Measurements from ENCODE around the gene L3MBTL4.
"Not testable (repeated sequence)": the region's sequence is repeated elsewhere in the genome, so short reads cannot be mapped to it uniquely, and the experiment has no call there.

The L3MBTL4 gene

DNA sequence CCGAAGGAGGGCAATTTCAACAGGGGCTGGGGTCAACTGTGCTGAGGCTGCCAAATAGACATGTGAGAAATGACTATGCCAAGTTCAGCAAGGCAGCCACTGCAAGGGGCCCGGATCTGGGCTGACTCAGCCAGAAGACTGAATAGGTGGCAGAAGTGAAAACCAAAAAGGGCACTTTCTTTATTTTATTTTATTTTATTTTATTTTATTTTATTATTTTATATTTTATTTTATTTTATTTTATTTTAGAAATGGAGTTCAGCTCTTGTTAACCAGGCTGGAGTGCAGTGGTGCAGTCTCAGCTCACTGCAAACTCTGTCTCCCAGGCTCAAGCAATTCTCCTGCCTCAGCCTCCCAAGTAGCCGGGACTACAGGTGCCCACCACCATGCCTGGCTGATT lies 228.9 kb downstream of the L3MBTL4 start:
- DNase-seq (ENCODE audit: low spot score) = not testable (repeated sequence)

DNA sequence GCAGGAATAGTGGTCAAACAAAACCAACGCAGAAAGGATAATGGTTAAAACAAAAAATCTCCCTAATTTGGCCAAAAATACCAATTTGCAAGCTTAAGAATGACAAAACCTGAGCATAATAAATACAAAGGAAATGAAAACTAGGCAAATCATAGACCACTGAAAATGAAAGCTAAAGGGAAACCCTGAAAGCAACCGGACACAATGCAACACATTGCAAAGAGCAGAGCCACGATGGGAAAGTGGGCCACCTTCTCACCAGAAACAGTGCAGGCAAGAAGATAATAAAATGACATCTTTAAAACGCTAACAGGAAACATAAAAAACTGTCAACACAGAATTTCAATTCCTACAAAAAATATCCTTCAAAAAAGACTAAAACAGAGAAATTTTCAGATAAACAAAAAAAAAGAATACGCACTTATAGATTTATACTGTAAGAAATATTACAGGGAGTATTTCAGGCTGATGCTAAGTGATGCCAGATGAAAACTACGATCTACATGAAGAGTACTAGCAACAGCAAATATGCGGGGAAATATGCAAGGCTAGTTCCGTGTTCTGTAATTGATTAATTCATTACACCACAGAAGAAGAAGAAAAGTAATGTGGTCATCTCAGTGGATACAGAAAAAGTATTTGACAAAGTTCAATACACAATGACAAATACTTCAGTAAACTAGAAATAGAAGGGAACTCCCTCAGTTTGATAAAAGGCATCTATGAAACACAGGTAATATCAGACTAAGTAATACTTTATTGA lies 239.5 kb downstream of the L3MBTL4 start:
- DNase-seq (ENCODE audit: low spot score) = no peak

DNA sequence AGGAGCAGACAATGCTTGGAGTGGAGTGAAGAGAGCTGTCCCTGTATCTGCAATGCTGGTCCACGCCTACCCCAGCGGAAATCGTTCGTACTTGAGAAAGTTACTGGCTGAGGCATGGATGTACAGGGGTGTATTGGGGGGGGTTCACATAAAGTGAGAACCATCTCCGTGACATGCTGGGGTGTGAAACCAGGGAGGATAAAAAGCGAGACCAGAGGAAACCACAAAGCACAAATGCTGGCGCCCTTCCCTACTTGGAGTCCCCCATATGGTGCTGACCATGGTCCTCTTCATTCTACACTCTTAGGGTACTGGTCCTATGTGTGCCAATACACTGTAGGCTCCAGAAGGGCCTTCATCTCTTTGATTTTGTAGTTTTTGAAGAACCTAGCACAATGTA lies 244.1 kb downstream of the L3MBTL4 start:
- no peak for DNase-seq (ENCODE audit: low spot score)

DNA sequence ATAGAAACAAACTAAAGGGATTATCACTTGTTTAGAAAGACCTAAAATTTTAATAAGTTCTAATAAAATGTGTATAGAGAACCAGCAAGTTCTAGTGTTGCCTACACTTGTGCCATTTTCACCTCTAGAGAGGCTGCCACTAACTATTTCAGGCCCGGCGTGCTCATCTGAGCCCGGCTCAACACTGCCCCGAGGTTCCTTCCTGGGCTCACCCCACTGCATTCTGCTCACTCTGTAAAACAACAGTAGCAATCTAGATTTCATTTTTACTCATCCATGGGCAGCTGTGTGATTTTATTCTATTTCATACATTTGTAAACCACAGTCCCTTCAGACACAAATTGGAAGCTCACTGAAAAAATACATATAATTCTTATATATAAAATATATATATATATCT lies 253.2 kb downstream of the L3MBTL4 start:
- no peak for DNase-seq (ENCODE audit: low spot score)

DNA sequence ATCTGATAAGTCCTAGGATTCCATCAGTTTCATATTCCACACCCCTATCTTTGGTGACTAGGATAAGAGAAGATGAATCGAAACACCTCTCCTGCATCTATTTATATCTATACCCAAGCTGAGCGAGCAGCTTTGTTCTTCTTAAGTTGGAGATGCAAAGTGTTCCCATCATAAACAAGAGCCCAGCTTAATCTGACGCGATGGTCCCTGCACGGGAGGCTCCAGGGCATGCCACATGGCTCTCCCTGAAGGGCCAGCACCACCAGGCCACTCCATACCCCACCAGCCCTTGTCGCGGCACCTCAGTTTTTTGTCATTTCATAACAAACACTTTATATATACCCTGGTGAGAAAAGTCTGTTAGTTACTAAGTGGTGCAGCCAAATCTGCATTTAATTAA lies 255.3 kb downstream of the L3MBTL4 start:
- no peak for DNase-seq (ENCODE audit: low spot score)

DNA sequence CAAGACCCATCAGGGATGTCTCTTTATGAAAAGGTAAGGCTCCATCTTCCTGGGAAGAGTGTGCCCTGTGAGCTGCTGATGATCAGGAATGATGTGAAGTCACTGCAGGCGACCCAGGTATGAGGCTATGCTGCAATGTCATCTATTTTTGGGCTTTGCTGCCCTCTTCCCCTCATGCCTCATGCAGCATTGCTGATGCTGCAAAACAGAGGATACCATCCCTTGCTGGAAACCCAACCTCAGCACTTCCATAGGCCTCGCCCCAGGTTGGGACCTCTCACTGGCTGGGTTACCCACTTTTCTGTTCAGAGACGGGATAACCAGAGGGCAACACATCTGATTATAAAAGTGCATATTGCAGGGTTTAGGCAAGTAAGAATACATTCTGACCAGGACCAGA lies 255.8 kb downstream of the L3MBTL4 start:
- no peak for DNase-seq (ENCODE audit: low spot score)

DNA sequence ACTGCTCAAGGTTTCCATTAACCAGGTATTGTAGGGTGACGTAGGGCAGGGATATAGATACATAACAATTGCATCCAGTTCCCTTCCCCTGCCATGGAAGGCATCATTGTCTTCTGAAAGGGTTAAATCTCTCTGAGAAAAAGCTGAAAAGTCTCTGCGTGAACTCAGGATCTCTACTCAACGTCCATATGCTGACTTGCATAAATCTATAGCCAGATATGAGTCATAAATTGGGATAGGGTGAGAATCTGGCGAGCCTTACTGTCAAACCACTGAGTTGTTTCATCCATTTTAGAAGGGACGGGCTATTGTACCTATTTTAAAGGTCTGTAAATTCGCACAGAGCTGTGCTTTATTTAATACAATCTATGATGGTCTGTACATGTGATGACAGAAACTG lies 258.3 kb downstream of the L3MBTL4 start:
- DNase-seq (ENCODE audit: low spot score) = no peak

DNA sequence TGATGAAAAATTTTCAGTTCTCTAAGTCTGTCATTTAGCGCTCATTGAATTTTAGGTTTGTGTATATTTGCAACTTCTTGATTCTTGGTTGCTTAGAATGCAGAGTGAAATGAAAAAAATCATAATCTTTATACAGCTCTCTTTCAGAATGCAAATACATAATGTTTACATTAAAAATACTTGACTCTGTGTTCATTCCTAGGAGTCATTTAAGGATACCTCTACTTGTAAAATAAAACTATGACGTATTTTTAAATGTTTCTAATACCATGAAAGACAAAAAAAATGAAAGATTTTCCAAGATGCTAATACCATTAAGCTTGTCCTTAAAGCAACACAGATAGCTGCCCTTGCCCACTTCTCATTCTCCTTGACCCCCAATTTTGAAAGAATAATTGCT lies 259.0 kb downstream of the L3MBTL4 start:
- DNase-seq (ENCODE audit: low spot score) = no peak

DNA sequence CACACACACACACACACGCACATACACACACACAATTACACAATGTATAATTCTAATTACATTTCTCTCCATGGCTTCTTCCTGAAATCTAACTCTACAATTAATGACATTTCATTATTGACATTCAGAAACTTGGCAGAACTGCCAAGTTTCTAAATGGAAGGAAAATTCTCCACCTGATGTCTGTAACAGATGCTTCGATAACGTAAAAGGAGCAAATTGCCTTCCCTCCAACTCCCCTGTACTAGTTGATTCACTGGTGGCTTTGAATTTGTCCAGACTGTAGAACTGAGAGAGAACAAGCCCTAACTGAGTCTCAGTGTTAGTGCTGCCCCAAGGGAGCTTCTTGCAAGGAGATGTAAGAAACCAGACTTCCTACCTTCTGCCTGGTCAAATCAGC lies 264.3 kb downstream of the L3MBTL4 start:
- DNase-seq (ENCODE audit: low spot score) = no peak

DNA sequence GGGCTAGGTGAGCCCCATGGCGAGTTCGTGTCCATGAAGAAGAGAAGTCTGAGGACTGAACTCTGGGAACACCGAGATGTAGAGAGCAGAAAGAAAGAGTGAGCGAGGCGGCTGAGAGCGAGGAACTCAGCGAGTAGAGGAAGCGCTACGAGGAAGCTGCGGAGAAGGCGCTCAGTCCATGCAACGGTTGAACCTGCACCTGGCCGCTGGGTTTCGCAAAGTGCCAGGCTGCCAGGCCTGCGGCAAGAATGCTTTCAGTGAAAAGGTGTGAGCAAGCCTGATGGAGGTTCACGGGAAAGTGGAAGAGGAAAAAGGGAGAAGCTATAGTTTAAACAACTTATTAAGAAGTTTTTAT lies 268.4 kb downstream of the L3MBTL4 start:
- no peak for DNase-seq (ENCODE audit: low spot score)

DNA sequence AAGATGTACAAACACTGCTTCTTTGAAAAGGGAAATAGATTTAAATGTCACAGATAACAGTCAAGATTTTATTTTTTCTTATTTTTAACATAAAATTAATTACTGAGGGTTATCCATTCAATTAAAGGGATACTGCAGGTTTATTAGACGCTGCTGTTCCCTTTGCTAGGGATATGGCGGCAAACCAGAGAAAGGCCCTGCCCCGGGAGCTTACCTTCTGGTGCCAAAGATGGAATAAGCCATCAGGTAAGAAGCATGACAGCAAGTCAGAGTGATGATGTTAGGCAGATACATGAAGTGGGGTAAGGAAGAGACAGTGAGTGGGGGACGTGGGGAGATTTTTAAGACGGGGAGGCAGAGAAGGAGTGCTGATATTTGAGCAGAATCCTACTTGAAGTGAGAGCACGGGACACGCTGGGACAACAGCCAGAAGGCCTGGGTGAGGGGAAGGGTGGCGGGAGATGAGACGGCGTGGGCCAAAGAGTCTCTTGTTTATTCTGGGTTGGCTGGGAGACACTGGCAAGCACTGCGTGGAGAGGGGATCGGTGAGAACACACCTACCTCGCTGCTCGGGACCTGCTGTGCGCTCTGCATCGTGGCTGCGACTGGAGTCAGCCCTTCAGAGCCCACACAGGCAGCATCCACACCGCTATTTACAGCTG lies 268.9 kb downstream of the L3MBTL4 start:
- no peak for DNase-seq (ENCODE audit: low spot score)

DNA sequence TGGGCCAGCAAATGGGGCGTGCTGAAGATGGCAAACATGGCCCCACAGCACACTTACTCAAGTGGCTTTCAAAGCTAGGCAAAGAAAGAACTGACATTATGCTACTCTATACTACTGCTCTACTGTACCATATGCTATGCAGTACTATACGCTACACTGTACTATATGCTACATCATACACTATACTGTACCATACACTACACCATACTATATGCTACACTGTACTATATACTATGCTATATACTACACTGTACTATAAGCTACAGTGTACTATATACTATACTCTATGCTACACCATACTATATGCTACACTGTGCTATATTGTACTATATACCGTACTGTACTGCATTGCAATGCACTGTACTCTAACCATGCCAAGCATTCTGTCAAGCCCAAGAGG lies 275.7 kb downstream of the L3MBTL4 start:
- DNase-seq (ENCODE audit: low spot score) = no peak

DNA sequence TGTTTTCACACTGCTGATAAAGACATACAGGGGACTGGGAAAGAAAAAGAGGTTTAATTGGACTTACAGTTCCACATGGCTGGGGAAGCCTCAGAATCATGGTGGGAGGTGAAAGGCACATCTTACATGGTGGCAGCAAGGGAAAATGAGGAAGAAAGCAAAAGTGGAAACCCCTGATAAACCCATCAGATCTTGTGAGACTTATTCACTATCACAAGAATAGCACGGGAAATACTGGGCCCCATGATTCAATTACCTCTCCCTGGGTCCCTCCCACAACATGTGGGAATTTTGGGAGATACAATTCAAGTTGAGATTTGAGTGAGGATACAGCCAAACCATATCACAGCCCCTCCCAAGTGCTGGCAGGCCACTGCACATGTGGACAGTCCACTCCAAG lies 278.8 kb downstream of the L3MBTL4 start:
- not testable (repeated sequence) for DNase-seq (ENCODE audit: low spot score)

DNA sequence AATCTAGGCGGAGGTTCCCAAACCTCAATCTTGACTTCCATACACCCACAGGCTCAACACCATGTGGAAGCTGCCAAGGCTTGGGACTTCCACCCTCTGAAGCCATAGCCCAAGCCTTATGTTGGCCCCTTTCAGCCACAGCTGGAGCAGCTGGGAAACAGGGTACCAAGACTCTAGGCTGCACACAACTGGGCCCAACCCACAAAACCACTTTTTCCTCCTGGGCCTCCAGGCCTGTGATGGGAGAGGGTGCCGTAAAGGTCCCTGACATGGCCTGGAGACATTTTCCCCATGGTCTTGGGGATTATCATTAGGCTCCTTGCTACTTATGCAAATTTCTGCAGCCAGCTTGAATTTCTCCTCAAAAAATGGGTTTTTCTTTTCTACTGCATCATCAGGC lies 279.7 kb downstream of the L3MBTL4 start:
- not testable (repeated sequence) for DNase-seq (ENCODE audit: low spot score)

DNA sequence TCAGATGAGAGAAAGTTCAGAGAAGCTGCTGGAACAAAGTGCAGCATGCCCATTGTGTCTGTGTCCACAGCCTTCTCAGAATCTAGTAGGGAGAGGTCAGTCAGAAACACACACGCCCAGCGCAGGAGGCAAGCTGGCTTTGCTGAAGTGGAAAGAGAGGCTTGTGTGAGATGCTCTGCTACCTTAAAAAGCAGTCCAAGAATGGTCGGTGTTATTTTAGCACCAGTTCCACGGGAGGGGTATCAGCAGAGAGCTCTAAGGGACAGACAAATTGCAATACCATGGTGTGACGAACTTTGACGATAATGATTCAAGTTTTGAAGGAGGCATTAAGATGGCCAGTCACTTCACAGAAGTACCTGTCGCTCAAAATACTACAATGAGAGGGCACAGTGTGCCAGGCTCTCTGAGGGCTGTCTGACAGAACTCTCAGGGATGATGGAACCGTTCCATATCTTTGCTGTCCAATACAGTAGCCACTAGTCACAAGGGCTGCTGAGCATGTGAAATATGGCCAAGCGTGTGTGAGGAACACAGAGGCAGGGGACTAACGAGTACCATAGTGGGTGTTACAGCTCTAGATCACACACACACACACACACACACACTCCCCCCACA lies 281.9 kb downstream of the L3MBTL4 start:
- DNase-seq (ENCODE audit: low spot score) = no peak

DNA sequence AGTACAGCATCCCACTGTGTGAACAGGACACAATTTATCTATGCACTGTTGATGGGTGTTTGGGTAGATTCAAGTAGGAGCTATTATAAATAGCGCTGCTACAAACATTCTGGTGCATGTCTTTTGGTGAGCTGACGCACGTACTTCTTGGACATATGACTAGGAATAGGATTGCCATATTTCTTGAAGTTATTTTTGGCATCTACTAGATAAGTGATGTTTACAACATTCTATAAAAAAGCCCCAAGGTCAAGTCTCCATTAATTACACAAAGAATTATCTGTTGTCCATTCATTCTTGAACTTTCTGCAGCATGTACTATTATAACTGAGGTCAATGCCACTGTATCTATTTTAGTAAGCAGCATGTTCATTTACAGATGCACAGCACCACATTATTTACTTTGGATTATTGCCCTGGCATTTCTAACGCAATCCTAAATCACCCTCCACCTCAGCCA lies 293.9 kb downstream of the L3MBTL4 start:
- no peak for DNase-seq (ENCODE audit: low spot score)

DNA sequence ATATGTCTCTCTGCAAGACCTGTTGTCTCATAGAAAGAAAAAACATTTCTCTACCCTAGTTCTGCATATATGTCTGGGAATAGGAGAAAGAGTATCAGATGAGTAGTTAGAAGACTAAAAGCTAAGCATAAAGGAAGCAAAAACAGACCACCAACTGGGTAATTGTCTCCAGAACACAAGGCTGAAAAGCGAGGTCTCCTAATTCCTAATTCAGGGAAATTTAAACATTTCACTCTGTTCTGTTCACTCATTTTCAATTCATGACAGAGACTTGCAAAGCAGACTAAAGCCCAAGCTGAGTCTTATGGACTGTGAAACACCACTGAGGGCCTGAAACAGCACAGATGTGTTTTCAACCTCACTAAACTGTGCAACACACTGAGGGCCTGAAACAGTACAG lies 294.9 kb downstream of the L3MBTL4 start:
- DNase-seq (ENCODE audit: low spot score) = no peak

DNA sequence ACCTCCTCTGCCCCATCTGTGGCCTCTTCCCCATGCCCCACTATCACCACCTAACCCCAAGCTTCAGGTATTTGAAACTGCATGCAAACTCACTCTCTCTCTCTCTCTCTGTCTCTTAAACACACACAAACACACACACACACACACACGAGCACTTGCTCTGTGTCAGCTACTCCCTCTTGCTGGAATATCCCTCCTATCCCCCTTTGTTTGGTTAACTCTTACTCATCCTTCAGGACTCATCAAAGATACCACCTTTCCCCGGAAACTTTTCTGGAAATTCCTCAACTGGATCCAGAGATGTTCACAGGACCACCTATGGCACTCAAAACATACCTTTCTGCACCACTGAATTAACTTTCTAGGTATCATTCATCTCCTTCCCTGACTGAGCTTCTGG lies 296.6 kb downstream of the L3MBTL4 start:
- DNase-seq (ENCODE audit: low spot score) = no peak

DNA sequence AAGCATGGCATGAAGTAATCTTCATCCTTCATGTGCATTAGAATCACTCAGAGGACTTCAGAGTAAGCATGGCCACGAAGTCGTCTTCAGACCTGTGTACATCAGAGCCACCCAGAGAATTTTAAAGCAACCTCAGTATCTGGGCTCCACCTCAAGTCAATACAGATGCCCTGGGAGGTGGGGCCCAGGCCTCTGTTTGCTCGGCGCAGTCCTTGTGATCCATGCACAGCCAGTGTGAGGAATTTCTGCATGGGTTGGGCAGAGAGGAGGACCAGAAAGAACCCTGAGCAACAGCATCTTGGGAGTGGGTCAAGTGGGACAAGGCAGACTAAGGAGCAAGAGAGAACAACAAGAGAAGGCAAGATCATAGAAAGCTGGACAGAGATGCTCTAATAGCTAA lies 299.0 kb downstream of the L3MBTL4 start:
- DNase-seq (ENCODE audit: low spot score) = no peak

DNA sequence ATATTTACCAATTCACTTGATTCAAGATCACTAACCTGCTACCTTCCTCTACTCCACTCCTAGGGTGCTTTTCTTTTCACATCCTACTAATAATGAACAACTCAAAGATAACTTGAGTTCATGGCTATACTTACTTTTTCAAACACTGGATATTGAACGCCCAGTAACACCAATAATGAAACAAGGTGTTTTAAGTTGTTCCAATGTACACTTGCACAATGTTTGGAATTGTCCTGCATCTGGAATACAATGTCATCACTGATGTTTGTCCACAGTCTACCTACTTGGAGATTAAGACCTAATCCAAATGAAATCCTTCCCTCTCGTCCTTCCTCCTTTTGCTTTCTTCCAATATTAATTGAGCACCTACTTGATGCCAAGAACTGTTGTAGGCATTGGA lies 301.1 kb downstream of the L3MBTL4 start:
- no peak for DNase-seq (ENCODE audit: low spot score)

DNA sequence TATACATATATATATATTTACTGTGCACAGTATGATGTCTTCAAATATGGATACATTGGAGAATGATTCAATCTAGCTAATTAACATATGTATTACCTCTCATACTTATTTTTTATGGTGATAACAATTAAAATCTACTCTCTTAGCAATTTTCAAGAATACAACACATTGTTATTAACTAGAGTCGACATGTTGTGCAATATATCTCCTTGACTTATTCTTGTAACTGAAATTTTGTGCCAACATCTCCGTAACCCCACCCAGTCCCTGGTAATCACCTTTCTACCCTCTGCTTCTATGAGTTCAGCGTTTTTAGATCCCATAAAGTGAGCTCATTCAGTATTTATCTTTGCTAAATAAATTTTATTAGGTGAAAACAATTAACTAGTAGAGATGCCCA lies 303.0 kb downstream of the L3MBTL4 start:
- no peak for DNase-seq (ENCODE audit: low spot score)

DNA sequence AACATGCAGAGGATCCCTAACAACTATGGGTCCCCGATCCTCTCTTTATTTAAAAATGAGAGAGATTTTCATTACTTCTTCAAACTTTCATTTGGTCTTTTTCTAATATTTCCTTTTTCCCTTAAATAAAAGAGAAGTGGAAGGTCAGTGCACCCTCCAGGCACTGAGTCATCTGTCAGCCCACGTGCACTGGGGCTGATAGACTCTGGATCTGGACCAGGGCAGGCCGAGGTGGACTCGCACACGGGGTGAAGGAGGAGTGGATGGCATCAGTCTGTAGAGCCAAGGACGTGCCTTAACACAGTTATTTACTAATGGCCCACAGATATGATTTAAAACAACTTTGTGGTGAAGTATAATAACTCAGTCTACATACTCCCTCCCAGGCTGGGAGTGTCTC lies 305.0 kb downstream of the L3MBTL4 start:
- no peak for DNase-seq (ENCODE audit: low spot score)

DNA sequence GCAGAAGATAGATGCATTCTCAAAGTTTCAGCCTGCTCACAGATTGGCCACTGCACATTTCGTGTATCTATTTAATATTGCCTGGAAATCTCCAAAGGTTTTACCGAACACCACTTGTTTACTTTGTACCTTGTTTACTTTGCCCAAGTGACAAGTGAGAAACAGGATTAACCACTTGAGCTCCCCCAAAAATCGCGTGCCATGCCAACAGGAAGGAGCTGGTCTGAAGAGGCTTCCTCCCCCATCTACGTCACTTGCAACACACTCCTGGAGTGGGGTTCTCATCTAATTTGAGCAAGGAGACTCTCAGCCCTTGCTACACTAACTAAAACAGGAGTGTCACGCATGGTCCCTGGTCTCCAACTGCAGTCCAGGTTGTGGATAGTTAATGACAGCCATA lies 306.9 kb downstream of the L3MBTL4 start:
- no peak for DNase-seq (ENCODE audit: low spot score)
